NT2/D1 (cell line): ENCODE data around the gene UNC50.

ENCODE experiments used
- SUZ12 ChIP-seq: IDR thresholded peaks from 2 replicates; pipeline ENCODE4 v1.6.1; 2011; ENCODE audit not compliant: insufficient read length, insufficient read depth; ENCODE audit errors: extremely low read depth
- YY1 ChIP-seq: IDR thresholded peaks from 2 replicates; pipeline ENCODE4 v1.6.1; 2011; ENCODE audit not compliant: insufficient read length, insufficient read depth

- TF ChIP-seq SUZ12 (no peak), YY1 (no peak)
Measured at GRCh38 chr2:98632351-98632750, 24.0 kb downstream of the UNC50 start.
